Gastrocnemius medialis (tissue), 4 donors: ENCODE data around the gene NABP1.

Experiments used
- CTCF ChIP-seq, 5 experiments: fragments of 450-650 bp in 3 of 5; fragments of 200-600 bp in 2 of 5; sonication (generic) in 2 of 5; IDR thresholded peaks in 4 of 5; conservative IDR thresholded peaks in 1 of 5; 1 replicate in 4 of 5; 2 replicates in 1 of 5; pipeline ENCODE4 v1.5.1; 2016 to 2019; ENCODE audit warnings: antibody characterized with exemption in 5 of 5, mild to moderate bottlenecking in 3 of 5, moderate library complexity in 3 of 5
- POLR2A ChIP-seq, 2 donors: fragments of 450-650 bp; IDR thresholded peaks; one replicate each; pipeline ENCODE4 v1.6.1; 2017; ENCODE audit warnings: antibody characterized with exemption in 2 of 2, mild to moderate bottlenecking in 2 of 2, moderate library complexity in 2 of 2

GRCh38 chr2:191680639-191681038 is 2.7 kb downstream of the NABP1 start:
- no peak for TF ChIP-seq CTCF (IDR thresholded peaks at IDR 0.05 in 4 of 5, conservative IDR thresholded peaks at IDR 0.05 in 1 of 5)
- no peak for TF ChIP-seq POLR2A (IDR thresholded peaks at IDR 0.05)
